Keratinocyte (primary cell): ENCODE measurements around the gene STRADA.

ENCODE experiments used
- EZH2 ChIP-seq: IDR thresholded peaks from one replicate; pipeline ENCODE4 v1.6.1; 2012; ENCODE audit warnings: inconsistent platforms, mild to moderate bottlenecking, low read length, moderate library complexity
- TF ChIP-seq, protein P1 (sequence below), 3 experiments: IDR thresholded peaks in 1 of 3; conservative IDR thresholded peaks in 1 of 3; optimal IDR thresholded peaks in 1 of 3; 2 replicates in 2 of 3; 3 replicates in 1 of 3; pipeline versions ENCODE3 to v1.5.1; 2011; ENCODE audit warnings: low read length in 3 of 3, mild to moderate bottlenecking in 3 of 3, moderate library complexity in 2 of 3, control low read depth in 1 of 3, inconsistent platforms in 1 of 3; ENCODE audit not compliant: insufficient read depth in 2 of 3; ENCODE audit errors: extremely low read depth in 1 of 3

DNA sequence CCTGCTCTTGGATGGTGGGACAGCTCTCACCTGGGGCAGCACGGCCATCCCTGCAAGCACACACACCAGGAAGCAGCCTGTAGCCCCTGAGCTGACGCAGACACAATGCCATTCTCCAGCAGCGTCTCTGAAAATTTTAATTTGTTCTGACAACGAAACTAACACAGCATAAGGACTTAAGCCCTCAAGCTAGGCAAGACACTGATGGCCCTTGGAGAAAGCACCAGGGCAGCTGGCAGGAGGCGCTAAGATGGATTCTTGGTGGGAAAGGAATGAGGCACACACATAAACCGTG is 38.9 kb downstream of the STRADA start:
- TF ChIP-seq, protein P1, sequence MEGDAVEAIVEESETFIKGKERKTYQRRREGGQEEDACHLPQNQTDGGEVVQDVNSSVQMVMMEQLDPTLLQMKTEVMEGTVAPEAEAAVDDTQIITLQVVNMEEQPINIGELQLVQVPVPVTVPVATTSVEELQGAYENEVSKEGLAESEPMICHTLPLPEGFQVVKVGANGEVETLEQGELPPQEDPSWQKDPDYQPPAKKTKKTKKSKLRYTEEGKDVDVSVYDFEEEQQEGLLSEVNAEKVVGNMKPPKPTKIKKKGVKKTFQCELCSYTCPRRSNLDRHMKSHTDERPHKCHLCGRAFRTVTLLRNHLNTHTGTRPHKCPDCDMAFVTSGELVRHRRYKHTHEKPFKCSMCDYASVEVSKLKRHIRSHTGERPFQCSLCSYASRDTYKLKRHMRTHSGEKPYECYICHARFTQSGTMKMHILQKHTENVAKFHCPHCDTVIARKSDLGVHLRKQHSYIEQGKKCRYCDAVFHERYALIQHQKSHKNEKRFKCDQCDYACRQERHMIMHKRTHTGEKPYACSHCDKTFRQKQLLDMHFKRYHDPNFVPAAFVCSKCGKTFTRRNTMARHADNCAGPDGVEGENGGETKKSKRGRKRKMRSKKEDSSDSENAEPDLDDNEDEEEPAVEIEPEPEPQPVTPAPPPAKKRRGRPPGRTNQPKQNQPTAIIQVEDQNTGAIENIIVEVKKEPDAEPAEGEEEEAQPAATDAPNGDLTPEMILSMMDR (optimal IDR thresholded peaks at IDR 0.05 in 1 of 3, IDR thresholded peaks at IDR 0.05 in 1 of 3, conservative IDR thresholded peaks at IDR 0.05 in 1 of 3; ENCODE audit: extremely low read depth in 1 of 3, insufficient read depth in 2 of 3, low read length in 3 of 3), result no peak
- no peak for TF ChIP-seq EZH2
